ENCODE data around the gene PLXNA4. TPM values are rescaled to one million over a fixed set of nuclear protein-coding genes. Genes with fewer than 3 reads are reported as not detected.
A peak's percentile ranks its signal among the peaks of the same experiment; 100 is the strongest.

Gene PLXNA4
- total RNA-seq, 4 donors from 2014 or later, result 5.1 to 7.0 (median 5.3) TPM

GRCh38 chr7:132108563-132108962 lies 467.7 kb downstream of the PLXNA4 start:
- no peak overlapping the region for H3K4me3 ChIP-seq (ENCODE audit: low read depth, poor library complexity, severe bottlenecking)
- DNase-seq (ENCODE audit: low spot score in 2 of 2), result peak in 1 of 2 donors; percentile 25
- TF ChIP-seq POLR2A (IDR thresholded peaks at IDR 0.05) (no peak), CTCF (IDR thresholded peaks at IDR 0.05) (no peak)
- 62 to 72% methylated on average over 4 of the region's 4 CpGs for WGBS, 2 donors
- intact Hi-C loops (cut with DNase I; ENCODE audit: low total_unique reads), result no loop called here

GRCh38 chr7:132106491-132106890 lies 469.8 kb downstream of the PLXNA4 start:
- H3K4me3 ChIP-seq (ENCODE audit: low read depth, poor library complexity, severe bottlenecking), result no peak overlapping the region
- DNase-seq (ENCODE audit: low spot score in 2 of 2), result peak in 1 of 2 donors; percentile 54
- 78 to 89% methylated on average over 7 of the region's 7 CpGs for WGBS, 2 donors
- intact Hi-C loops (cut with DNase I; ENCODE audit: low total_unique reads), result no loop called here
- TF ChIP-seq POLR2A (IDR thresholded peaks at IDR 0.05) (no peak), CTCF (IDR thresholded peaks at IDR 0.05) (no peak)

GRCh38 chr7:132105096-132105495 lies 471.2 kb downstream of the PLXNA4 start:
- intact Hi-C loops (cut with DNase I; ENCODE audit: low total_unique reads), result no loop called here
- peak in 1 of 2 donors; percentile 2 for DNase-seq (ENCODE audit: low spot score in 2 of 2)
- H3K4me3 ChIP-seq (ENCODE audit: low read depth, poor library complexity, severe bottlenecking), result no peak overlapping the region
- TF ChIP-seq CTCF (IDR thresholded peaks at IDR 0.05) (no peak), POLR2A (IDR thresholded peaks at IDR 0.05) (no peak)
- WGBS, 2 donors, result 78 to 80% methylated on average over 3 of the region's 3 CpGs

- WGBS, 2 donors, result 89 to 92% methylated on average over 3 of the region's 3 CpGs
- no peak overlapping the region for H3K4me3 ChIP-seq (ENCODE audit: low read depth, poor library complexity, severe bottlenecking)
- intact Hi-C loops (cut with DNase I; ENCODE audit: low total_unique reads), result no loop called here
- no peak for DNase-seq (ENCODE audit: low spot score in 2 of 2)
- TF ChIP-seq POLR2A (IDR thresholded peaks at IDR 0.05) (no peak), CTCF (IDR thresholded peaks at IDR 0.05) (no peak)
These were observed 472.6 kb downstream of the PLXNA4 start for GRCh38 chr7:132103718-132104117.

GRCh38 chr7:132102942-132103341 lies 473.3 kb downstream of the PLXNA4 start:
- H3K4me3 ChIP-seq (ENCODE audit: low read depth, poor library complexity, severe bottlenecking), result no peak overlapping the region
- intact Hi-C loops (cut with DNase I; ENCODE audit: low total_unique reads), result no loop called here
- peak in 1 of 2 donors; percentile 77 for DNase-seq (ENCODE audit: low spot score in 2 of 2)
- no peak for TF ChIP-seq CTCF (IDR thresholded peaks at IDR 0.05)
- no peak for TF ChIP-seq POLR2A (IDR thresholded peaks at IDR 0.05)
- WGBS, 2 donors, result 80 to 84% methylated on average over 10 of the region's 10 CpGs

GRCh38 chr7:132102391-132102790 lies 473.9 kb downstream of the PLXNA4 start:
- 83 to 94% methylated on average over 8 to 10 of the region's 10 CpGs for WGBS, 2 donors
- TF ChIP-seq POLR2A (IDR thresholded peaks at IDR 0.05) (no peak), CTCF (IDR thresholded peaks at IDR 0.05) (no peak)
- no peak overlapping the region for H3K4me3 ChIP-seq (ENCODE audit: low read depth, poor library complexity, severe bottlenecking)
- DNase-seq (ENCODE audit: low spot score in 2 of 2), result peak in 1 of 2 donors; percentile 59
- intact Hi-C loops (cut with DNase I; ENCODE audit: low total_unique reads), result no loop called here

All from lower leg skin (tissue), 4 donors.